Left forelimb (tissue), 1 donor: Measurements from ENCODE around the gene SLC25A17.
"Not testable (repeated sequence)": the region's sequence is repeated elsewhere in the genome, so short reads cannot be mapped to it uniquely, and the experiment has no call there.

ENCODE experiments used
- DNase-seq: peaks from one replicate; pipeline ENCODE4 v3.0.0-alpha.2; 2018; ENCODE audit warnings: low spot score

Gene SLC25A17, protein sequence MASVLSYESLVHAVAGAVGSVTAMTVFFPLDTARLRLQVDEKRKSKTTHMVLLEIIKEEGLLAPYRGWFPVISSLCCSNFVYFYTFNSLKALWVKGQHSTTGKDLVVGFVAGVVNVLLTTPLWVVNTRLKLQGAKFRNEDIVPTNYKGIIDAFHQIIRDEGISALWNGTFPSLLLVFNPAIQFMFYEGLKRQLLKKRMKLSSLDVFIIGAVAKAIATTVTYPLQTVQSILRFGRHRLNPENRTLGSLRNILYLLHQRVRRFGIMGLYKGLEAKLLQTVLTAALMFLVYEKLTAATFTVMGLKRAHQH

GRCh38 chr22:40818747-40819598 is at the start of gene SLC25A17:
SLC25A17 (minus strand) TSS chr22:40819346; CDS start chr22:40819248, 98 bp downstream.
- peak; percentile 96 for DNase-seq

DNA sequence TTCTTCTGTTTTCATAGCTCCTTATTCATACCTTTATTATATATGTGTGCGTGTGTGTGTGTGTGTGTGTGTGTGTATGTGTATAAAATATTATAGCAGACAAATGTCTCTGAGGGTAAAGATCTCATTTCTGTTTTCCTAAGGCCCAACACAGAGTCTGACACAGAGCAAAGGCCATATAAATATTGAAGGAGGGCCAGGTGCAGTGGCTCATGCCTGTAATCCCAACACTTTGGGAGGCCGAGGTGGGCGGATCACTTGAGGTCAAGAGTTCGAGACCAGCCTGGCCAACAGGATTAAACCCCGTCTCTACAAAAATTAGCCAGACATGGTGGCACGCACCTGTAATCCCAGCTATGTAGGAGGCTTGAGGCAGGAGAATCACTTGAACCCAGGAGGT is 49.2 kb upstream of the SLC25A17 start:
- not testable (repeated sequence) for DNase-seq

- DNase-seq: no peak
Observed at GRCh38 chr22:40867109-40867508, 48.0 kb upstream of the SLC25A17 start.

GRCh38 chr22:40862537-40862936 is 43.4 kb upstream of the SLC25A17 start:
- DNase-seq: no peak

DNA sequence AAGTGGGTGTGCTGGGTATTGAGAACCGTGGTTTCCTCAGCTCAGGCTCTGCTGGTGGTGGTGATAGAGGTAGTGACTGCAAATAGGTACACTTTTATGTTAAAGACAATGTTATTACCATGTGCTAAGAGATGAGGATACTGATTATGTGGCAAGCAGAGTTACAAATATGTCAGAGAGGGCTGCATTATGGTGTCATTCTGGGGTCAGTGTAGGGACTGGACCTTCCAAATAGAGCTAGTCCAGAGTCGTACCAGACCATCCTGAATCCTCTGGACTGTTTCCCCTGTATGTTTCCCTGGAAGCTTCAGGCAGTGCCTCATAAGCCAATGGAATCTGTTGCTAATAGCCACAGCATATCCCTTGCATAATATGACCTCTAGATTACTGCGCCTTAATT is 42.9 kb upstream of the SLC25A17 start, which contains the start of gene DNAJB7:
Gene DNAJB7 (minus strand): TSS at position 101 of the 400 bp plus-strand sequence. CDS start 119 bp downstream, outside the sequence.
- no peak for DNase-seq

DNA sequence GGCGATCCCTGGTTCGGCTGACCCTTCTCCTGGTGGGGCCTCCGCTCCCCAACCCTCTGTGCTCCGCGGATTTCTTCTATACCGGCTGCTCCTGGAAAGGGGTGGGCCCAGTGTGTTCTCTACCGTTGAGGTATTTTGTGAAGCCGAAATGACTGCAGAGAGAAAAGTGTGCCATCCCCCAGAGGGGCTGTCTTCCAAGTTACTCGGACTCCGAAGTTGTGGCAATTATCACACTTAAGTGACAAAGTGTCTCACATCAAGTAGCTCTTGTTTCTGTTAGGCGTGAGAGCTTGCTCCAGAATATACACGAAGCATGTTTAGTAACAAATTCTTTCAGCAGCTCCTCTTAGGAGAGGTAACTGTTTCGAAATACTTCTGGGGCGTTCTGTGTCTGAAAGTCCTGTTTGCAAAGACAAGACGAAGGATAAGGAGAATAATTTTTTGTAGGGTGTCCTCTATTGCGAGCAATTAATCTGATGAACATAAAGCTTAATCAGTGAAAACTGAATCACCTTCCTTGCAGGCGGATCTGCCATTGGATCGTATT is 38.2 kb upstream of the SLC25A17 start:
- DNase-seq: no peak

DNA sequence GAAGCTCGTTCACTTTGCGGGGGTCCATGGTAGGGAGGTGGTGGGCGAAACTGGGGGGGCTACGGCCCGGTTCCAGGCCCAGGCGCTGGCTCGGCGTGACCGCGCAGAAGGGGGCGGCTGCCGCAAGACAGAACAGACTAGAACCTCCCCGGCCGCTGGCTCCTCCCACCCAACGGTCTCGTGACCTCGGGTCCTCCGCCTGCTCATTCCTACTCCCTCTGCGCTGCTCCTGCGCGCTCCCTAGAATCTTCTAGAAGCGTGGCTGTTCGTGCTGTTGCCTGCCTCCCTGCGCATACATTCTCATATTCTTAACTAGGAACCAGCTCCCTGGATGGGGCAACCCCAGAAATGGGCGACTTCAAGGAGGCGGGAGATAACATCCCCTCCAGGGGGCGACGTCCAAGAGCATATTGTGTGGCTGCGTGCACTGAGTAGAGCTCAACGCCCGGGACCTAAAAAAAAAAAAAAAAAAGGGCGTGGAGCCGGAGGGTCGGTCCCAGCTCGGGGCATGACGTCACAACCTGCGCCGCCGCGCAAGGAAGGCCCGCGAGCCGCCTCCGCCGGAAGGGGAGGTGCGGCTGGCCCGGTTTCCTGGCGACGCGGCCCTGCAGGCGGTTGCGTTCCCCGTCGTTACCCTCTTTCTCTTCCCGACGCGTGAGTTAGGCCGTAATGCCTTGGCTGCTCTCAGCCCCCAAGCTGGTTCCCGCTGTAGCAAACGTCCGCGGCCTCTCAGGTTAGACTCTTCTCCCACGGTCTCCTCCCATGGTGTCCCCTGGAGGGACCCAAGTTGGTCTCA is 37.6 kb upstream of the SLC25A17 start, which contains the start of the genes ST13 and XPNPEP3:
Gene ST13 (minus strand): TSS at position 127 of the 796 bp plus-strand sequence. CDS start 99 bp downstream, at position 28.
Gene XPNPEP3 (plus strand): TSS at position 636 of the 796 bp plus-strand sequence. CDS start 34 bp downstream, at position 670.
- DNase-seq: peak; percentile 98

DNA sequence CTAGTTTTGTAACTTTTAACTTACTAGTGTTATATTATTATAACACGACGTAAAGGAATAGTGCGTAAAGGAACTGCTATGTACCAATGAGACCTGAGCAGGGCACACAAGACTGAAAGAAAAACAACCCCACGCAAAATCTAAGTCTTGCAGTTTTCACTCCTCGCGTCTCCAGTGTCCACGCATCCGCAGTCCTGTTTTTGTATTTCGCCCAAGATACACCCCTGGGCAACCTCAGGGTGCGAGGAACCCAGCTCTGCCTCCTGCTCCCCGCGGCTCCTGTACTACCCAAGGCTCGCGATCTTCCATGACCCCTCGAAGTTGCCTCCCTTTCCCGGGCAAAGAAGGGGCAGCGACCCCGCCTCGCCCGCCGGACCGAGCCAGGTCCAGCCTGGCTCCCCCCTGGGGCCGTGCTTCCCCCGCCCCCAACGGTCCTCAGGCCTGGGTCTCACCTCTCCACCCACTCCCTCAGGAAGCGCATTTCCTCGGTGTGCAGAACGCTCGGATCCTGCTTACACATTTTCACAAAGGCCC is 36.9 kb upstream of the SLC25A17 start:
- DNase-seq: peak; percentile 71

- DNase-seq: no peak
Observed at GRCh38 chr22:40855071-40855978, 36.2 kb upstream of the SLC25A17 start.

DNA sequence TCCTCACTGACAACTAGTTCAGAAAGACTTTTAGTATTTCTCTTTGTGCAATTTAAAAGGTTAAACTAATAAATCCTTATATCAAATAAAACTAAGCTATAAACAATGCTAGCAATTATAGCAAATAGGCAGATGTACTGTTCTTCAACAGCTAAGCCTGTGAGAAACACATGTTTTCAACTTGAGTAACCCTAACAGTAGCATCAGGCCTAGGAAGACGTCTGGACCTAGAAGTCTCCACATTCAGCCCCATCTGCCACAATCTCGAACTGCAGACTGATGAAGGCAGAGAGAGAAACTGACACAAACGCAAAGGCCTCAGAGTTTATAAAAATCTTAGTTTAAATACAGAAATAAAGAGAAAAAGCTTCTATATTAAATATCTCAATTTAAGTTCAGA is 34.8 kb upstream of the SLC25A17 start:
- no peak for DNase-seq

DNA sequence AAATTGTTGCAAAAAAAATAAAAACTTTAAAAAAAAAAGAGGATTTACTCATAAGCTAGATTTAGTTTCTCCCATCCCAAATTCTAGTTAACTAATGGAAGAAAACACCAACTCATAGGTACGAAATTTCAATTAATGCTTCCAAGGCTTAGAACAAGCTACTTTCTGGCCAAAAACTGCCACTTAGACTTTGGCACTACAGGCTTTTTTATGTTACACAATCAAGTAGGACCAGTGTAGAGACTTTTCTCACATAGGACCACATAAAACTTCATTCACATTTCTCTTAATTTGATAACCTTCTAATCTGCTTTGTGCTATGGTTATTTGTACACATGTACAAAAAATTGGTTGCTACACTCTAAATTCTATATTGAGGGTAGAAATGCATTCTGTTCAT is 34.2 kb upstream of the SLC25A17 start:
- no peak for DNase-seq

DNA sequence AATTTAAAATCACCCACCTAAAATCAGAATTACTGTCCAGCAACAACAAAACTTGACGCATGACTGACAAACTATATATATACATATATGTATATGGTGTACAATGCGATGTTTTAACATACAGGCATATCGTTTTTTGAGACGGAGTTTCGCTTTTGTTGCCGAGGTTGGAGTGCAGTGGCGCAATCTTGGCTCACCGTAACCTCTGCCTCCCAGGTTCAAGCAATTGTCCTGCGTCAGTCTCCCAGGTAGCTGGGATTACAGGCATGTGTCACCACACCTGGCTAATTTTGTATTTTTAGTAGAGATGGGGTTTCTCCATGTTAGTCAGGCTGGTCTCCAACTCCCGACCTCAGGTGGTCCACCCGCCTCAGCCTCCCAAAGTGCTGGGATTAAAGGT is 26.7 kb upstream of the SLC25A17 start:
- DNase-seq: not testable (repeated sequence)

GRCh38 chr22:40844951-40845350 is 25.8 kb upstream of the SLC25A17 start:
- DNase-seq: no peak

- no peak for DNase-seq
Observed at GRCh38 chr22:40838486-40838885, 19.3 kb upstream of the SLC25A17 start.

DNA sequence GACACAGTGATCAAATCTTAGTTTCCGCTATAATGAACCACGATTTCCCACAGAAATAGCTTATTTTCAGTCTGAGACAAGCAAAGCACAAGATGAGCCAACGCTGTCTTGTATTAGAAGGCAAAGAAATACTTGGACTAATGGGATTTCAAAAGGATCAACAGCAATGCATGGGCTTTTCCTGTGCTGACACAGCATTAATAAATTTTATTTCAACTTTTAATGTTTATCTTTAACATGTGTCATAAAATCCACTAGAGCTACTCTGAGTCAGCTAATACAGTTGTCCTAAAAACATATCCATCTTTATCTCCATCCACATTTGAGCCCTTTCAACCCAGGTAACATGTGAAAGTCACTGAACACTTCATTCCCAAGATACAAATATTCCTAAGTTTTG is 15.5 kb upstream of the SLC25A17 start:
- no peak for DNase-seq

GRCh38 chr22:40829131-40829530 is 10.0 kb upstream of the SLC25A17 start:
- no peak for DNase-seq

GRCh38 chr22:40826984-40827741 is 8.0 kb upstream of the SLC25A17 start:
- no peak for DNase-seq

DNA sequence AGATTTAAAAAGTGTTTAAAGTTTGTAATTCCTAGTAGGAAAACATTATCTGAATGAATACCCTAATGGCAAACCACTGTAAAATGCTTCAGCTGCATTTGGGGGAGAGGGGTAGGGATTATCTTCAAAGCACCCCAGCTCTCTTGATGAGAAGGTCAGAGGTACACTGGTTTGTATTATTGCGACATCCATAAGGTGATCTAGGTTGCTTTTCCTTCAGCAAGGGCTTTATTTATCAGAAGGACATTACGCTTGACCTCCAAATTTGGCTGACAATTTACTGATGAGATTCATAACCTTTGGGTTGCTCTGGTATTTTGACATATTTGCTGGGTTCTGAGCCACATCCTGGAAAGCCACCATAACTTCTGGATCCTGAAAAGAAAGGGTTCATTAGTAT is 7.1 kb upstream of the SLC25A17 start:
- DNase-seq: not testable (repeated sequence)

DNA sequence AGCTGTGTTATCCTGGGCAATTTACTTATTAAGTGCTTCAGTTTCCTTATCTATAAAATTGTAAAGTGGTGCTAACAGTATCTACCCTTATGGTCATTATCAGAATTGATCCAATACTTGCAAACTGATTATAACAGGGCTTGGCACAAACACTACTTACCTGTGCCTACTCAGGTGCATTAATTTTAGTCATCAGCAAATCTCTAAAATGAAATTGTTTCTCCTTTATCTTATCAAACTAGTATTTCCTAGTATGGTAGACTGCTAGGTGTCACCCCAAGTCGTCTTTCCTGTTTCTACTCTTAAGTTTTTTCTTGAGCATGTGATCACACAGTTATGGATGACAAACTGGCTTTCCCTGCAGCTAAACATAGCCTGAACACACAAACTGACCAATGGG is 4.3 kb upstream of the SLC25A17 start:
- DNase-seq: no peak
